Colonic mucosa (tissue), 4 donors: Measurements from ENCODE around the gene VAV2. TPM values are rescaled to one million over a fixed set of nuclear protein-coding genes. Genes with fewer than 3 reads are reported as not detected.

Experiments
- DNase-seq: peaks from one replicate; pipeline ENCODE4 v3.0.0-alpha.2; 2020
- H3K27ac ChIP-seq: fragments of 200-600 bp; one replicate; pipeline ENCODE4 v1.8.0; 2021
- H3K27me3 ChIP-seq: fragments of 200-600 bp; one replicate; pipeline ENCODE4 v1.8.0; 2021
- H3K36me3 ChIP-seq: fragments of 200-600 bp; one replicate; pipeline ENCODE4 v1.8.0; 2021
- H3K4me1 ChIP-seq: fragments of 200-600 bp; one replicate; pipeline ENCODE4 v1.8.0; 2021; ENCODE audit warnings: mild to moderate bottlenecking
- H3K4me3 ChIP-seq: fragments of 200-600 bp; one replicate; pipeline ENCODE4 v1.8.0; 2021
- H3K9ac ChIP-seq, 2 donors: one replicate each; pipeline ENCODE4 v1.7.0; 2013; ENCODE audit warnings: control low read depth in 2 of 2, low read depth in 2 of 2, low read length in 2 of 2
- H3K9me3 ChIP-seq: fragments of 200-600 bp; one replicate; pipeline ENCODE4 v1.8.0; 2021
- intact Hi-C: fragments of 100-400 bp; cut with DNase I; formaldehyde crosslinking; loops from one replicate; pipeline ENCODE4 v1.14.1; 2022
- total RNA-seq, 2 donors: library from RNA; stranded (reverse); fragmentation: NEBNext Ultra II Directional in 1 of 2; extraction: Animal tissue kit (Norgen Biotek cat#: 25700) in 1 of 2; gene quantifications; one replicate each; pipeline ENCODE4 v1.2.1, GENCODE V29; 2021
- TF ChIP-seq, protein P1 (sequence below): fragments of 200-600 bp; IDR thresholded peaks from one replicate; pipeline ENCODE4 v1.8.0; 2022; ENCODE audit warnings: antibody characterized with exemption, mild to moderate bottlenecking
- donor health status: healthy.
- donor health status: DM: no; HTN: no; CAD: no.
- donor health status: DM: no; HTN: no; CAD: no.

The VAV2 gene
- total RNA-seq, 2 donors from 2014 or later: 30.7 to 45.1 TPM

DNA sequence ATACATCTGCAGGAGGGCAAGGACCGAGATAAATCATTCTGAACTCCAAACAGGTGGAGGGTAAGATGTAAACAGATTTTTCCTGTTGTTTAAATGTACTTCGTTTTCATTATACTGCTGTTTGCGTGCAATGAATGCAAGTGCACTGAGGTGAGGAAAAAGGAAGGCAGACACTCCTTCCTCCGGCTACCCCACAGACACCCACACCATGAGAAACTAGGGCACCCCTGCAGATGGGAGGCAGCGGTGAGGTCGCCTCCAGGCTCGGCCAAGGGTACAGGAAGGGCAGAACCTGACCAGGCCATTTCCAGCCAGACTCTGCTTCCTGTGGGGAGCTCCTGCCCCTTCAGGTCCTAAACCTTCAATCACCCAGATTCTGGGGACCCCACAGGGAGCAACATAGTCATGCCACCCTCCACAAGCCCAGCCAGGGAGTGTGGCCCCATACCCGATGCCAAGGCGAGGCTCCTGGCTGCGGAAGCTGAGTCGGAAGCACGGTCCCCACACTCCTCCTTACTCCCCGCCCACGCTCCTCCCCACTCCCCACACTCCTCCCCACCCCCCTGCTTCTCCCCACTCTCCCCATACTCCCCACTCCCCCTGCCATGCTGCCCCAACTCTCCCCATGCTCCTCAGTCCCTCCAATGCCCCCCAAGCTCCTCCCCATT is 37.1 kb downstream of the VAV2 start:
- Histone ChIP-seq H3K27ac (no peak overlapping the region), H3K36me3 (no peaks in the 10 kb centered on the region), H3K27me3 (no peaks in the 10 kb centered on the region), H3K4me1 (peaks cover 2% of the 10 kb centered on the region), H3K4me3 (no peak overlapping the region), H3K9ac (no peak overlapping the region), H3K9me3 (no peaks in the 10 kb centered on the region)
- intact Hi-C loops: no loop called here
- TF ChIP-seq, protein P1, sequence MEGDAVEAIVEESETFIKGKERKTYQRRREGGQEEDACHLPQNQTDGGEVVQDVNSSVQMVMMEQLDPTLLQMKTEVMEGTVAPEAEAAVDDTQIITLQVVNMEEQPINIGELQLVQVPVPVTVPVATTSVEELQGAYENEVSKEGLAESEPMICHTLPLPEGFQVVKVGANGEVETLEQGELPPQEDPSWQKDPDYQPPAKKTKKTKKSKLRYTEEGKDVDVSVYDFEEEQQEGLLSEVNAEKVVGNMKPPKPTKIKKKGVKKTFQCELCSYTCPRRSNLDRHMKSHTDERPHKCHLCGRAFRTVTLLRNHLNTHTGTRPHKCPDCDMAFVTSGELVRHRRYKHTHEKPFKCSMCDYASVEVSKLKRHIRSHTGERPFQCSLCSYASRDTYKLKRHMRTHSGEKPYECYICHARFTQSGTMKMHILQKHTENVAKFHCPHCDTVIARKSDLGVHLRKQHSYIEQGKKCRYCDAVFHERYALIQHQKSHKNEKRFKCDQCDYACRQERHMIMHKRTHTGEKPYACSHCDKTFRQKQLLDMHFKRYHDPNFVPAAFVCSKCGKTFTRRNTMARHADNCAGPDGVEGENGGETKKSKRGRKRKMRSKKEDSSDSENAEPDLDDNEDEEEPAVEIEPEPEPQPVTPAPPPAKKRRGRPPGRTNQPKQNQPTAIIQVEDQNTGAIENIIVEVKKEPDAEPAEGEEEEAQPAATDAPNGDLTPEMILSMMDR: no peak
- no peak for DNase-seq

DNA sequence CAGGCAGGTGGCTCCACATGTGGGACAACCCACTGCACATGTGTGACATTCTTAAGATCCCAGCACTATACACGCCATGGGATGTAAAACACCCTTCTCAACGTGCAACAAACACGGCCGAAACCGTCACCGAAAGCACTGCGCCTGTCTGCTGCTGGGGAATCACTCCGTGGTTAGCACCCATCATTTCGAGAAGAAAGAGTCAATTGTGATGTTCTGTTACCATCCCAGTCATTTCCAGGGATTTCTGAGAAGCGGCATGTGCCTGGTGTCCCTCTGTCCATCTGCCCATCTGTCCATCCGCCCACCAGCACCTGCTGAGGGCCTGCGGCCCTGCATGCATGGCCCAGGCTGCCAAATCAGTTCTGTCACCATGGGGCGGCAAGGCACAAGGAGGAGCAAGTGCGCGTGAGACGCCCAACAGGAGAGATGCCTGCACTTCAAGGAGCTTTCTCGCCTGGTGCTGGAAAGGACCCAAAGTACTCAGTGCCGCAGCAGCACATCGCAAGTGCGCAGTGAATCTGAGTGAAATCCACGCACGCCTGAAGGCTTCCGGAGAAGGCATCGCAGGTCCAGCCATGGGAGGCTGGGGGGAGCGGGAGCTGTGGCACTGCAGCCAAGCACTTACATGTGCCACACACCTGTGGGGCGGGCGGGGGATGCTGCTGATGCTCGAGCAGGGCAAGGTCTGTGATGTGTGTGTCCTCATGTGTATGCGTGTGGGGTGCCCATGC is 38.0 kb downstream of the VAV2 start:
- TF ChIP-seq, protein P1: no peak
- Histone ChIP-seq H3K4me3 (no peak overlapping the region), H3K9me3 (no peaks in the 10 kb centered on the region), H3K27me3 (no peaks in the 10 kb centered on the region), H3K9ac (no peak overlapping the region), H3K27ac (no peak overlapping the region), H3K4me1 (no peaks in the 10 kb centered on the region), H3K36me3 (no peaks in the 10 kb centered on the region)
- DNase-seq: no peak
- intact Hi-C loops: no loop called here

DNA sequence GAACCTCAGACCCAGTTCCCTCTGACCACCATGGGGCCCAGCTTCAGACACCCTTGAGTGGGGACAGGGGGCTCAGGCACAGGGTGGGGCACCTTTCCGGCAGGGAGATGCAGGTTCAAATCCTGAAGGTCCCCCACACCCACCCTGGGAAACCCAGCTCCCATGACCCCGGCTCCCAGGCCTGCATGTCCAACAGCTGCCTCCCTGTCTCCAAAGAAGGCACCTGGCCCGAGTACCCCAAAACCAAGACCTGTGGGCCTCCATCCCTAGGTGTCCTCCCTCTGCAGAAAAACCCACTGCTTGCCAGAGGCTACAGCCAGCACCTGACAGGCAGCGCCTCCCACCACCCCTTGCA is 38.5 kb downstream of the VAV2 start:
- no peaks in the 10 kb centered on the region for H3K9me3 ChIP-seq
- intact Hi-C loops: no loop called here
- no peak overlapping the region for H3K27ac ChIP-seq
- H3K27me3 ChIP-seq: no peaks in the 10 kb centered on the region
- no peaks in the 10 kb centered on the region for H3K36me3 ChIP-seq
- H3K9ac ChIP-seq: no peak overlapping the region
- H3K4me1 ChIP-seq: no peaks in the 10 kb centered on the region
- TF ChIP-seq, protein P1: no peak
- no peak for DNase-seq
- H3K4me3 ChIP-seq: no peak overlapping the region

DNA sequence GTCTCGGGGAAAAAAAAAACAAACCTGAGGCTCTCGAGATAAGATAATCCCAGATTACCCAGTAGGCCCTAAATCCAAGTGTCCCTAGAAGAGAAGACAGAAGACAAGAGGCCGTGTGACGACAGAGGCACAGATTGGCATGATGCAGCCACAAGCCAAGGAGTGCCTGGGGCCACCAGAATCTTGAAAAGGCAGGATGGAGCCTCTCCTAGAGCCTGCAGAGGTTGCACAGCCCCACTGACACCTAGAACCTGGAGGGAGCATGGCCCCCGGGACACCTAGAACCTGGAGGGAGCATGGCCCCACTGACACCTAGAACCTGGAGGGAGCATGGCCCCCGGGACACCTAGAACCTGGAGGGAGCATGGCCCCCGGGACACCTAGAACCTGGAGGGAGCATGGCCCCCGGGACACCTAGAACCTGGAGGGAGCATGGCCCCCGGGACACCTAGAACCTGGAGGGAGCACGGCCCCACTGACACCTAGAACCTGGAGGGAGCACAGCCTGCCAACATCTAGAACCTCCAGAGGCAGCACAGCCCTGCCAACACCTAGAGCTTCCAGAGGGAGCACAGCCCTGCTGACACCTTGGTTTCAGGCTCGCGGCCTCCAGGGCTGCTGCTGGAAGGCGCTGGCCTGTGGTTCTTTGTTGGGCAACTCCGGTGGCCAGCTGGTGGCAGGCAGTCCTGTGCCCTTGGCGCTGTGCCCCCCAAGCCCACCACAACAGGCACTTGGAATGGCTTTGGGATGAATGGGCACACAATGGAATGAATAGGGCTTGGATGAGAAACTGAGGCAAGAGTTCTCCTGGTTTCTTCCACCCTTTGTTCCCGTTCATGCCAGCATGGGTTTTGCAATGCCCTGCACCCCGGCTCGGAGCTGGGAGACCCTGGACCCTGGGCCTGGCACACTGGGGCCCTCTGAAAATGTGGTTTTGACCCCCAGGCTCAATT is 39.2 kb downstream of the VAV2 start:
- H3K9ac ChIP-seq: no peak overlapping the region
- H3K27me3 ChIP-seq: no peaks in the 10 kb centered on the region
- TF ChIP-seq, protein P1: no peak
- H3K4me1 ChIP-seq: no peaks in the 10 kb centered on the region
- H3K9me3 ChIP-seq: no peaks in the 10 kb centered on the region
- no peak overlapping the region for H3K4me3 ChIP-seq
- no peak for DNase-seq
- no peaks in the 10 kb centered on the region for H3K36me3 ChIP-seq
- intact Hi-C loops: no loop called here
- no peak overlapping the region for H3K27ac ChIP-seq

DNA sequence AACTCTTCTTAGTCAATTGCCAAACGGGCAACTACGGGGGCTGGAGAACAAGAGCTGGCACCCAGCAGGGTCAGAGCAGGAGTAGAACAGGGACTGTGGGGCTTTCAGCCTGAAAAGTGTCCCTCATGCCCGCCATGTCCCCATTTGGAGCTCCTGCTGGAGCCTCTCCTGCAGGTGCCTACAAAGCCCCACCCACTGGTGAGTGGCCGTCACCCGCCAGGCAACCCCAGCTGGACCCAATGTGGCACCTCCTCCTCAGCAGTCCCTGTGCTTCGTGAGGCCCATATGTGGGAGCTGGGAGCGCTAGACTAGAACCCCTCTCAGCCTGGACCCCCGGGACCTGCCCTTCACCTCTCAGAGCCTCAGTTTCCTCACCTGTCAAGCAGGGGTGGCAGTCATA is 40.9 kb downstream of the VAV2 start:
- Histone ChIP-seq H3K4me1 (no peaks in the 10 kb centered on the region), H3K4me3 (no peak overlapping the region), H3K27me3 (no peaks in the 10 kb centered on the region), H3K36me3 (no peaks in the 10 kb centered on the region), H3K9me3 (no peaks in the 10 kb centered on the region), H3K9ac (peak overlapping the region in 1 of 2 donors; percentile 28), H3K27ac (no peak overlapping the region)
- no peak for DNase-seq
- TF ChIP-seq, protein P1: no peak
- intact Hi-C loops: no loop called here
